Hematopoietic multipotent progenitor cell treated with erythropoietin and hydrocortisone succinate and interleukin-3 and kit ligand, for 4 days (in vitro differentiated cells): ENCODE measurements around the gene MT1F.
"Not testable (repeated sequence)": the region's sequence is repeated elsewhere in the genome, so short reads cannot be mapped to it uniquely, and the experiment has no call there.

Experiments
- DNase-seq: peaks from one replicate; pipeline ENCODE4 v3.0.0-alpha.2; 2015

Gene MT1F

DNA sequence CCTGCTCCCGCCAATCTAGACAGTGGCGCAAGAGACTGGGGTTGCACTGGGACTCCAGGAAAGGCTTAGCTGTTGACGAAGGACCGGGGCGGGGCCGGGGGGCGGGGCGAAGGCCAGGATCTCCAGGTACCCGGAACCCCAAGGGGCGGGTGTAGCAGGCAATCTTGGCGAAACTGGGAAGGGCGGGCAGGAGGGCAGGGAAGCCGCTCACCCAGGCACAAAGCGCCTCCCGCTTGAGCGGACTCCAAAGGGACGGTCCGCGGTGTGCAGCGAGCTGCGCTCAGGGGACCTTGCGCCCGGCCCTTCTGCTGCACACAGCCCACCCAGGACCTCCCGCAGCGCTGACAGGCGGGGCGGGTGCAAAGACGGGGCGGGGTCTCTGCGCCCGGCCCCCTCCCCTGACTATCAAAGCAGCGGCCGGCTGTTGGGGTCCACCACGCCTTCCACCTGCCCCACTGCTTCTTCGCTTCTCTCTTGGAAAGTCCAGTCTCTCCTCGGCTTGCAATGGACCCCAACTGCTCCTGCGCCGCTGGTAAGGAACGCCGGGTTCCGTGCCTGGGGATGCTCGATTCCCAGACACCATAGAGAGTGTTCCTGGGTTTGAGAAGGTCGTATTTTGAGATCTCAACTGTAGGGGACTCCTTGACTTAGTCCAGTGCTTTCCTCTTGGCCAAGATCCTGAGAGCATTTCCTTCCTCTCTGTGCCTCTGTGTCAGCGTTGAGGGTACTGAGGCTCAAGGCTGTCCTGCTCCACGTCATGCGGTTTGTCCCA lies at the start of gene MT1F:
Gene MT1F (plus strand): TSS at position 405 of the 772 bp plus-strand sequence. CDS start 100 bp downstream, at position 505.
- peak; percentile 85 for DNase-seq

- peak; percentile 99 for DNase-seq
These were observed 49.5 kb upstream of the MT1F start, which contains the start of gene MT2A for GRCh38 chr16:56608043-56608875. TSS of gene MT2A (plus strand) at chr16:56608584. CDS start at chr16:56608656, 72 bp downstream.

DNA sequence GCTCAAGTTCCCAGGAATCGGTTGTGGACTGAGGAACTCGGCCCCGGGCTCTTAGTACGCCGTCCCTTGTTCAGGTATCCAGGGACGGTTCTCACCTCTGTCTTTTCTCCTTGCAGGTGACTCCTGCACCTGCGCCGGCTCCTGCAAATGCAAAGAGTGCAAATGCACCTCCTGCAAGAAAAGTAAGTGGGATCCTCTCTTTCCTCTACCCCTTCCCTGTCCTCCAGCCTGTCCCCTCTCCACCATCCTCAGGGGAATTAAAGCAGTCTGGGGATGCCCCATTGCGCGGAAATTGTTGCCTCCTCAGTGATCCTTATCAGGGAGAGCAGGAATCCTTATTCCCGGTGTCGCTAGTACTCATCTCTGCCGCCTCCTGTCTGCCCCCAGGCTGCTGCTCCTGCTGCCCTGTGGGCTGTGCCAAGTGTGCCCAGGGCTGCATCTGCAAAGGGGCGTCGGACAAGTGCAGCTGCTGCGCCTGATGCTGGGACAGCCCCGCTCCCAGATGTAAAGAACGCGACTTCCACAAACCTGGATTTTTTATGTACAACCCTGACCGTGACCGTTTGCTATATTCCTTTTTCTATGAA lies 48.8 kb upstream of the MT1F start:
- no peak for DNase-seq

- DNase-seq, result peak; percentile 95
These were observed 48.3 kb upstream of the MT1F start for GRCh38 chr16:56609463-56609921.

DNA sequence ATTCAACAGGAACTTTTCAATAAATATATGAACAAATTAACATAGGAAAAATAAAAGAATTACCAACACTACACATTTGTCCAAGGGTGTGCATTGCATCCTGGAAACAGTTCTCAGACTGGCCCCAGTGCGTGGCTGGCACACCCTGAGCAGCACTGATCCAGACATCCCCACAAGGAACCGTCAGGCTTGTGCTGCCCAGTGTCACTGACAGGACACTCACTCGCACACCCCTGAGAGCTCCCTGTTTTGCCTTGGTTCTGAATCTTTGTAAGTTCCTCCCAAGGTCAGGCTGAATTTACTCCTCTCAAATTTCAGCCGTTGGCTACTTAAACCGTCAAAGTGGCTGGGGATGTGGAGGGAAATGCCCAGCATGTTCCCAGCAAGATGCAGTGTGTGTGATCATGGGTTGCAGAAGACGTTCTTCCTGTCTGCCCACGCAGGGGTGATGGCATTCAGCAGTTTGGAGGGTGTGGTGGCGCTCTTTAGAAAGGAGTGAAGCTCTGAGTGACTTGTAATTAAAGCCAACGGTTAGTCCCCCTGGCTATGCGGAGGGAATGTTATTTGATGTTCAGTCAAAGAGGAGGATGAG lies 47.6 kb upstream of the MT1F start:
- peak; percentile 41 for DNase-seq

GRCh38 chr16:56610609-56611111 lies 47.1 kb upstream of the MT1F start:
- no peak for DNase-seq

- DNase-seq, result no peak
These were observed 46.4 kb upstream of the MT1F start for GRCh38 chr16:56611281-56611833.

DNA sequence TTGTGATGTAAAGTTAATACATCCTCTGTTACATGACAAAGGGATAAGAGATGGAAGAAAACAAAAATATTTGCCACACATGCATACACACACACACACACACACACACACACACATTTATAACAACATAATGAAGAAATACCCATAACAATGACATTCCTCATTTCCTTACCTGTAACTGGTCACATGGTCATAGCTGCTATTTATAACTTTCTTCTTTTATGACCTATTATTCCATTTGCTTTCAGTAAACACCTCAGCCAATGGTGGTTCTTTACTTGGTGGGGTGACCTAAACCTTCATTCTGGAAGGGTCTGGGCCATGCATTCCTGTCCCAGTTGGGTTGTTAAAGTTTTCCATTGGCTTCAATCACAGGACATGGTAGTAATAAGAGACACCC lies 44.1 kb upstream of the MT1F start:
- no peak for DNase-seq

- no peak for DNase-seq
These were observed 43.2 kb upstream of the MT1F start for GRCh38 chr16:56614549-56614991.

- DNase-seq, result no peak
These were observed 42.4 kb upstream of the MT1F start for GRCh38 chr16:56615353-56615752.

GRCh38 chr16:56616608-56617211 lies 41.0 kb upstream of the MT1F start:
- no peak for DNase-seq

- peak; percentile 61 for DNase-seq
These were observed 40.3 kb upstream of the MT1F start for GRCh38 chr16:56617212-56618085.

- DNase-seq, result no peak
These were observed 39.6 kb upstream of the MT1F start for GRCh38 chr16:56618138-56618537.

DNA sequence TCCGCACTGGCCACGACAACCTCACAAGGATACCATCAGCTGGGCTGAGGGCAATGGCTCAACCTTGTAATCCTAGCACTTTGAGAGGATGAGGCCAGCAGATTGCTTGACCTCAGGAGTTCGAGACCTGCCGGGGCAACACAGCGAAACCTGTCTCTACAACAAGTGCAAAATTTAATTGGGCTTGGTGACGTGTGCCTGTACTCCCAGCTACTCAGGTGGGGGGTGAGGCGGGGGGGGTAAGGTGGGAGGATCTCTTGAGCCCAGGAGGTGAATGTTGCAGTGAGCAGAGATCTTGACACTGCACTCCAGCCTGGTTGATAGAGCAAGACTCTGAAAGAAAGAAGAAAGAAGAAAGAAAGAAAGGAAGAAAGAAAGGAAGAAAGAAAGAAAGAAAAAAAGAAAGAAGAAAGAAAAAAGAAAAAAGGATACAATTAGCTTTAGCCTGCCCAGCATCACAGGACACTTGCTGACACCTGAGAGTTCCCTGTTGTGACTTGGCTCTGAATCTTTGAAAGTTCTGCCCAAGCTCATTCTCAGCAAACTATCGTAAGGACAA lies 37.3 kb upstream of the MT1F start:
- DNase-seq, result no peak

DNA sequence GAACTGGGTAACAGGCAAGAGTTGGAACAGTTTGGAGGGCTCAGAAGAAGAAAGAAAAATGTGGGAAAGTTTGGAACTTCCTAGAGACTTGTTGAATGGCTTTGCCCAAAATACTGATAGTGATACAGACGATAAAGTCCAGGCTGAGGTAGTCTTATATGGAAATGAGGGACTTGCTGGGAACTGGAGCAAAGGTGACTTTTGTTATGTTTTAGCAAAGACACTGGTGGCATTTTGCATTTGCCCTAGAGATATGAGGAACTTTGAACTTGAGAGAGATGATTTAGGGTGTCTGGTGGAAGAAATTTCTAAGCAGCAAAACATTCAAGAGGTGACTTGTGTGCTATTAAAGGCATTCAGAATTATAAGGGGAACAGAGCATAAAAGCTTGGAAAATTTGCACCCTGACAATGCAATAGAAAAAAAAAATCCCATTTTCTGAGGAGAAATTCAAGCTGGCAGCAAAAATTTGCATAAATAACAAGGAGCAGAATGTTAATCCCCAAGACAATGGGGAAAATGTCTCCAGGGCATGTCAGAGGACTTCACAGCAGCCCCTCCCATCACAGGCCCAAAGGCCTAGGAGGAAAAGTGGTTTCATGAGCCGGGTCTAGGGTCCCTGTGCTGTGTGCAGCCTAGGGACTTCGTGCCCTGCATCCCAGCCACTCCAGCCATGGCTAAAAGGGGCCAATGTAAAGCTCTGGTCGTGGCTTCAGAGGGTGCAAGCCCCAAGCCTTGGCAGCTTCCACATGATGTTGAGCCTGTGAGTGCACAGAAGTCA lies 35.9 kb upstream of the MT1F start:
- DNase-seq, result not testable (repeated sequence)

- DNase-seq, result not testable (repeated sequence)
These were observed 34.6 kb upstream of the MT1F start for GRCh38 chr16:56623184-56623583.

DNA sequence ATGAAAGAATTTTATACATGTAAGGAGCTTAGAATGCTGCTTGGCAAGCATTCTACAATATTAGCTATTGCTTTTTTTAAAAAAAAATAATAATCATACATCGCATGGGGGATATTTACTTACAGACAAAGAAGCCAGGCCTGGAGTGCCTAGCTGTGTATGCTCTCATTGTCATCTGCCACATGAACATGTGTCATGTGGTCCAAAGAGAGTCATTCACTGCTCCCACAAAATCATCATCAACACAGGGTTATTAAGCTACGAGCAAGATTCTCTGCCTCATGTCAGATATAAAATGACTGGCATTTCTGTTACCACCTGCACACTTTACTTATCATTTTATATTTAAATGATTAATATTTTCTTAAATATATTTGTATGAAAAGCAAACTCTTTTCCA lies 34.1 kb upstream of the MT1F start:
- DNase-seq, result no peak

GRCh38 chr16:56625140-56625942 lies 32.4 kb upstream of the MT1F start, which contains the start of gene MT1E:
TSS of gene MT1E (plus strand) at chr16:56625781. CDS start at chr16:56625852, 71 bp downstream.
- DNase-seq, result peak; percentile 83
